Measurements from ENCODE around the gene ROBO1.
"Not testable (repeated sequence)": the region's sequence is repeated elsewhere in the genome, so short reads cannot be mapped to it uniquely, and the experiment has no call there.

ROBO1 gene

GRCh38 chr3:79245284-79246138 lies 522.3 kb downstream of the ROBO1 start:
- no peak for DNase-seq (ENCODE audit: low read depth)

- no peak for DNase-seq (ENCODE audit: low read depth)
These were observed 531.3 kb downstream of the ROBO1 start for GRCh38 chr3:79236496-79236895.

GRCh38 chr3:79233431-79234060 lies 534.3 kb downstream of the ROBO1 start:
- DNase-seq (ENCODE audit: low read depth): no peak

GRCh38 chr3:79230266-79230665 lies 537.5 kb downstream of the ROBO1 start:
- DNase-seq (ENCODE audit: low read depth): no peak

GRCh38 chr3:79217096-79217495 lies 550.7 kb downstream of the ROBO1 start:
- DNase-seq (ENCODE audit: low read depth): no peak

GRCh38 chr3:79215286-79215685 lies 552.5 kb downstream of the ROBO1 start:
- DNase-seq (ENCODE audit: low read depth): no peak

GRCh38 chr3:79211586-79212359 lies 556.0 kb downstream of the ROBO1 start:
- no peak for DNase-seq (ENCODE audit: low read depth)

- DNase-seq (ENCODE audit: low read depth): no peak
These were observed 563.4 kb downstream of the ROBO1 start for GRCh38 chr3:79204351-79204750.

GRCh38 chr3:79203144-79203519 lies 564.7 kb downstream of the ROBO1 start:
- no peak for DNase-seq (ENCODE audit: low read depth)

- no peak for DNase-seq (ENCODE audit: low read depth)
These were observed 565.2 kb downstream of the ROBO1 start for GRCh38 chr3:79202471-79203143.

- DNase-seq (ENCODE audit: low read depth): no peak
These were observed 567.3 kb downstream of the ROBO1 start for GRCh38 chr3:79200456-79200855.

GRCh38 chr3:79199966-79200365 lies 567.8 kb downstream of the ROBO1 start:
- no peak for DNase-seq (ENCODE audit: low read depth)

- no peak for DNase-seq (ENCODE audit: low read depth)
These were observed 580.4 kb downstream of the ROBO1 start for GRCh38 chr3:79187426-79187825.

- DNase-seq (ENCODE audit: low read depth): no peak
These were observed 583.5 kb downstream of the ROBO1 start for GRCh38 chr3:79184251-79184650.

GRCh38 chr3:79183496-79183895 lies 584.3 kb downstream of the ROBO1 start:
- DNase-seq (ENCODE audit: low read depth): no peak

- DNase-seq (ENCODE audit: low read depth): no peak
These were observed 589.2 kb downstream of the ROBO1 start for GRCh38 chr3:79178471-79179180.

- DNase-seq (ENCODE audit: low read depth): no peak
These were observed 591.9 kb downstream of the ROBO1 start for GRCh38 chr3:79175870-79176269.

- DNase-seq (ENCODE audit: low read depth): not testable (repeated sequence)
These were observed 594.5 kb downstream of the ROBO1 start for GRCh38 chr3:79173259-79173658.

- no peak for DNase-seq (ENCODE audit: low read depth)
These were observed 595.6 kb downstream of the ROBO1 start for GRCh38 chr3:79172241-79172640.

- DNase-seq (ENCODE audit: low read depth): no peak
These were observed 597.8 kb downstream of the ROBO1 start for GRCh38 chr3:79170021-79170420.

- no peak for DNase-seq (ENCODE audit: low read depth)
These were observed 600.0 kb downstream of the ROBO1 start for GRCh38 chr3:79167651-79168416.
